ENCODE results near the gene FAM124A. TPM values are rescaled to one million over a fixed set of nuclear protein-coding genes. Genes with fewer than 3 reads are reported as not detected.

FAM124A gene
- polyA plus RNA-seq, 4 donors = 0.22 to 1.8 (median 0.41) TPM; not detected in 1

- Histone ChIP-seq H3K27ac (ENCODE audit: low read depth in 1 of 3, low read length in 2 of 3) (no peak overlapping the region), H3K4me3 (ENCODE audit: low read depth in 1 of 3, low read length in 3 of 3) (no peak overlapping the region), H3K27me3 (ENCODE audit: control insufficient read depth in 3 of 3, insufficient read depth in 3 of 3, low read length in 3 of 3) (peaks cover 0 to 4% (median 4%) of the 10 kb centered on the region in 3 donors), H3K4me1 (ENCODE audit: control insufficient read depth in 3 of 3, insufficient read depth in 2 of 3, low read depth in 1 of 3, low read length in 2 of 3) (no peaks in the 10 kb centered on the region), H3K36me3 (ENCODE audit: control insufficient read depth in 3 of 3, insufficient read depth in 2 of 3, low read depth in 1 of 3, low read length in 3 of 3) (no peaks in the 10 kb centered on the region), H3K9me3 (ENCODE audit: control insufficient read depth in 2 of 2, insufficient read depth in 1 of 2, low read depth in 1 of 2, low read length in 1 of 2) (no peaks in the 10 kb centered on the region)
- FAIRE-seq = no peak
- WGBS, 3 donors = 49 to 72% (median 61%) methylated on average over 4 of the region's 4 CpGs
- DNase-seq = no peak
These were observed 13.5 kb upstream of the FAM124A start for GRCh38 chr13:51208716-51209115.

GRCh38 chr13:51211910-51212309 lies 10.3 kb upstream of the FAM124A start:
- Histone ChIP-seq H3K9me3 (ENCODE audit: control insufficient read depth in 2 of 2, insufficient read depth in 1 of 2, low read depth in 1 of 2, low read length in 1 of 2) (no peaks in the 10 kb centered on the region), H3K27ac (ENCODE audit: low read depth in 1 of 3, low read length in 2 of 3) (no peak overlapping the region), H3K27me3 (ENCODE audit: control insufficient read depth in 3 of 3, insufficient read depth in 3 of 3, low read length in 3 of 3) (peaks cover 0 to 8% (median 3%) of the 10 kb centered on the region in 3 donors), H3K36me3 (ENCODE audit: control insufficient read depth in 3 of 3, insufficient read depth in 2 of 3, low read depth in 1 of 3, low read length in 3 of 3) (no peaks in the 10 kb centered on the region), H3K4me3 (ENCODE audit: low read depth in 1 of 3, low read length in 3 of 3) (no peak overlapping the region), H3K4me1 (ENCODE audit: control insufficient read depth in 3 of 3, insufficient read depth in 2 of 3, low read depth in 1 of 3, low read length in 2 of 3) (no peaks in the 10 kb centered on the region)
- DNase-seq (no peak), FAIRE-seq (no peak)
- 51 to 59% (median 52%) methylated on average over 2 of the region's 2 CpGs for WGBS, 3 donors

DNA sequence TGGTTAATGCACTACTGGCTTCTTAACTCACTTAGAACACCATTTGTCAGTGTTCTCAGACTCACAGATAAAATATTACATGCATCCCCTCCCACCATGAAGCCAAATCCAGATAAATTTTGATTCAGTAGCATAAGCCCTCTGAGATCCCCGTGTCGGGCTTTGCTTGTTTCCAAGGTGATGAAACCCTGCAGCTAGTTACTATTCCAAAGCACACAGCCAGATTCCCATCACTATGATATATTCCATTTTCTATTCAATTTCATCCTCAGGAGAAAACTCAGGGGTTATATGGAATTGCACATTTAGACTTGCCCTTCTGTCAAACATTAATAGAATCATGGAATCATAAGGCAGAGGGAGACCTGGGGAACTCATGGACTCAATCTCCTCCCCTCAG lies 9.4 kb upstream of the FAM124A start:
- Histone ChIP-seq H3K36me3 (ENCODE audit: control insufficient read depth in 3 of 3, insufficient read depth in 2 of 3, low read depth in 1 of 3, low read length in 3 of 3) (no peaks in the 10 kb centered on the region), H3K4me3 (ENCODE audit: low read depth in 1 of 3, low read length in 3 of 3) (no peak overlapping the region), H3K9me3 (ENCODE audit: control insufficient read depth in 2 of 2, insufficient read depth in 1 of 2, low read depth in 1 of 2, low read length in 1 of 2) (no peaks in the 10 kb centered on the region), H3K27ac (ENCODE audit: low read depth in 1 of 3, low read length in 2 of 3) (no peak overlapping the region), H3K4me1 (ENCODE audit: control insufficient read depth in 3 of 3, insufficient read depth in 2 of 3, low read depth in 1 of 3, low read length in 2 of 3) (no peaks in the 10 kb centered on the region), H3K27me3 (ENCODE audit: control insufficient read depth in 3 of 3, insufficient read depth in 3 of 3, low read length in 3 of 3) (peaks cover 0 to 8% (median 3%) of the 10 kb centered on the region in 3 donors)
- no peak for DNase-seq
- no peak for FAIRE-seq
- WGBS, 3 donors = 35 to 41% (median 36%) methylated on average over 2 of the region's 2 CpGs

GRCh38 chr13:51213173-51213728 lies 8.9 kb upstream of the FAM124A start:
- 44 to 57% (median 50%) methylated on average over 6 of the region's 6 CpGs for WGBS, 3 donors
- Histone ChIP-seq H3K4me3 (ENCODE audit: low read depth in 1 of 3, low read length in 3 of 3) (no peak overlapping the region), H3K4me1 (ENCODE audit: control insufficient read depth in 3 of 3, insufficient read depth in 2 of 3, low read depth in 1 of 3, low read length in 2 of 3) (no peaks in the 10 kb centered on the region), H3K9me3 (ENCODE audit: control insufficient read depth in 2 of 2, insufficient read depth in 1 of 2, low read depth in 1 of 2, low read length in 1 of 2) (no peaks in the 10 kb centered on the region), H3K36me3 (ENCODE audit: control insufficient read depth in 3 of 3, insufficient read depth in 2 of 3, low read depth in 1 of 3, low read length in 3 of 3) (no peaks in the 10 kb centered on the region), H3K27ac (ENCODE audit: low read depth in 1 of 3, low read length in 2 of 3) (no peak overlapping the region), H3K27me3 (ENCODE audit: control insufficient read depth in 3 of 3, insufficient read depth in 3 of 3, low read length in 3 of 3) (peaks cover 0 to 8% (median 3%) of the 10 kb centered on the region in 3 donors)
- FAIRE-seq = no peak
- no peak for DNase-seq

- no peaks in the 10 kb centered on the region for H3K9me3 ChIP-seq (ENCODE audit: control insufficient read depth in 2 of 2, insufficient read depth in 1 of 2, low read depth in 1 of 2, low read length in 1 of 2)
- peaks cover 0 to 9% (median 0%) of the 10 kb centered on the region in 3 donors for H3K4me1 ChIP-seq (ENCODE audit: control insufficient read depth in 3 of 3, insufficient read depth in 2 of 3, low read depth in 1 of 3, low read length in 2 of 3)
- DNase-seq = no peak
- whole genome bisulfite sequencing, 3 donors = 68 to 78% (median 68%) methylated on average over 4 of the region's 4 CpGs
- no peak overlapping the region for H3K27ac ChIP-seq (ENCODE audit: low read depth in 1 of 3, low read length in 2 of 3)
- H3K36me3 ChIP-seq (ENCODE audit: control insufficient read depth in 3 of 3, insufficient read depth in 2 of 3, low read depth in 1 of 3, low read length in 3 of 3) = no peaks in the 10 kb centered on the region
- H3K4me3 ChIP-seq (ENCODE audit: low read depth in 1 of 3, low read length in 3 of 3) = no peak overlapping the region
- peaks cover 8 to 36% (median 12%) of the 10 kb centered on the region in 3 donors for H3K27me3 ChIP-seq (ENCODE audit: control insufficient read depth in 3 of 3, insufficient read depth in 3 of 3, low read length in 3 of 3)
- no peak for FAIRE-seq
These were observed 3.6 kb upstream of the FAM124A start for GRCh38 chr13:51218626-51219025.

DNA sequence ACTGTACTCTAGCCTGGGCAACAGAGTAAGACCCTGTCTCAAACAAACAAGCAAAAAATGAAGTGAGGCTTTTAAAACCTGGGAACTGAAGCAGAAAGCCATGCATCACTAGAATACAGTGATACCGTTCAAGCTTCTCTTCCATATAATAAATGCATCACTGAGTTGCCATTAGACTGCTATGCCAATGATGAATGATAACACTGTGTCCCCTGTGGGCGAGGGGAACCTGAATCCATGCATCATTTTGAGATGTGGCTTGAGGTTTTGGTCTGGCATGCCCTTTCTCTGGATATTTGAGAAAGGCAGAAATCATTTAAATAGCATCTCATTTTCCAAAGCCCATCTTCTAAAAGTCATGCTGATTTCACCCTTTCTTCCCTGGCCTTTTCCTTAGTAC lies 1.5 kb upstream of the FAM124A start:
- H3K27me3 ChIP-seq (ENCODE audit: control insufficient read depth in 3 of 3, insufficient read depth in 3 of 3, low read length in 3 of 3) = peaks cover 8 to 43% (median 12%) of the 10 kb centered on the region in 3 donors
- H3K9me3 ChIP-seq (ENCODE audit: control insufficient read depth in 2 of 2, insufficient read depth in 1 of 2, low read depth in 1 of 2, low read length in 1 of 2) = no peaks in the 10 kb centered on the region
- FAIRE-seq (no peak), DNase-seq (no peak)
- H3K36me3 ChIP-seq (ENCODE audit: control insufficient read depth in 3 of 3, insufficient read depth in 2 of 3, low read depth in 1 of 3, low read length in 3 of 3) = no peaks in the 10 kb centered on the region
- H3K27ac ChIP-seq (ENCODE audit: low read depth in 1 of 3, low read length in 2 of 3) = no peak overlapping the region
- no peak overlapping the region for H3K4me3 ChIP-seq (ENCODE audit: low read depth in 1 of 3, low read length in 3 of 3)
- H3K4me1 ChIP-seq (ENCODE audit: control insufficient read depth in 3 of 3, insufficient read depth in 2 of 3, low read depth in 1 of 3, low read length in 2 of 3) = peaks cover 0 to 9% (median 0%) of the 10 kb centered on the region in 3 donors
- WGBS, 3 donors = 86 to 89% (median 86%) methylated on average over 2 of the region's 2 CpGs

- DNase-seq (no peak), FAIRE-seq (no peak)
- Histone ChIP-seq H3K4me3 (ENCODE audit: low read depth in 1 of 3, low read length in 3 of 3) (no peak overlapping the region), H3K4me1 (ENCODE audit: control insufficient read depth in 3 of 3, insufficient read depth in 2 of 3, low read depth in 1 of 3, low read length in 2 of 3) (peaks cover 0 to 9% (median 0%) of the 10 kb centered on the region in 3 donors), H3K27me3 (ENCODE audit: control insufficient read depth in 3 of 3, insufficient read depth in 3 of 3, low read length in 3 of 3) (peaks cover 8 to 43% (median 12%) of the 10 kb centered on the region in 3 donors), H3K27ac (ENCODE audit: low read depth in 1 of 3, low read length in 2 of 3) (no peak overlapping the region), H3K9me3 (ENCODE audit: control insufficient read depth in 2 of 2, insufficient read depth in 1 of 2, low read depth in 1 of 2, low read length in 1 of 2) (no peaks in the 10 kb centered on the region), H3K36me3 (ENCODE audit: control insufficient read depth in 3 of 3, insufficient read depth in 2 of 3, low read depth in 1 of 3, low read length in 3 of 3) (no peaks in the 10 kb centered on the region)
- 23 to 60% (median 29%) methylated on average over 4 of the region's 4 CpGs for WGBS, 3 donors
These were observed 1.1 kb upstream of the FAM124A start for GRCh38 chr13:51221108-51221507.

- Histone ChIP-seq H3K4me3 (ENCODE audit: low read depth in 1 of 3, low read length in 3 of 3) (peak overlapping the region; percentile 52 to 59 (median 57)), H3K36me3 (ENCODE audit: control insufficient read depth in 3 of 3, insufficient read depth in 2 of 3, low read depth in 1 of 3, low read length in 3 of 3) (no peaks in the 10 kb centered on the region), H3K27ac (ENCODE audit: low read depth in 1 of 3, low read length in 2 of 3) (no peak overlapping the region), H3K9me3 (ENCODE audit: control insufficient read depth in 2 of 2, insufficient read depth in 1 of 2, low read depth in 1 of 2, low read length in 1 of 2) (no peaks in the 10 kb centered on the region), H3K27me3 (ENCODE audit: control insufficient read depth in 3 of 3, insufficient read depth in 3 of 3, low read length in 3 of 3) (peaks cover 8 to 46% (median 12%) of the 10 kb centered on the region in 3 donors), H3K4me1 (ENCODE audit: control insufficient read depth in 3 of 3, insufficient read depth in 2 of 3, low read depth in 1 of 3, low read length in 2 of 3) (peaks cover 0 to 9% (median 0%) of the 10 kb centered on the region in 3 donors)
- FAIRE-seq (no peak), DNase-seq (no peak)
- WGBS, 3 donors = 2 to 4% (median 3%) methylated on average over 11 of the region's 11 CpGs
These were observed 543 bp upstream of the FAM124A start for GRCh38 chr13:51221674-51222036.
